Spinal cord (tissue), 10 donors: ENCODE data around the gene SIX2. TPM values are rescaled to one million over a fixed set of nuclear protein-coding genes. Genes with fewer than 3 reads are reported as not detected.

Experiments used
- DNase-seq, 6 donors: peaks; one replicate each; pipeline versions ENCODE4 v3.0.0 to v3.0.0-alpha.2; 2013 to 2015; ENCODE audit warnings: low spot score in 6 of 6, low read depth in 4 of 6
- H3K27ac ChIP-seq: one replicate; pipeline ENCODE4 v1.5.1; 2013; ENCODE audit warnings: low read depth, low read length, control low read depth
- H3K27me3 ChIP-seq: one replicate; pipeline ENCODE4 v1.6.1; 2013; ENCODE audit warnings: low read length; ENCODE audit not compliant: control insufficient read depth, insufficient read depth
- H3K36me3 ChIP-seq: one replicate; pipeline ENCODE4 v1.6.1; 2013; ENCODE audit warnings: low read length; ENCODE audit not compliant: control insufficient read depth, insufficient read depth
- H3K4me1 ChIP-seq: one replicate; pipeline ENCODE4 v1.6.1; 2013; ENCODE audit warnings: low read length; ENCODE audit not compliant: control insufficient read depth, insufficient read depth
- H3K4me3 ChIP-seq: one replicate; pipeline ENCODE4 v1.5.1; 2013; ENCODE audit warnings: low read depth, low read length, control low read depth
- H3K9me3 ChIP-seq: one replicate; pipeline ENCODE4 v1.6.1; 2013; ENCODE audit warnings: low read length; ENCODE audit not compliant: control insufficient read depth, insufficient read depth
- WGBS: methylation state at CpG from one replicate; pipeline ENCODE4 v1.1.5; 2013; ENCODE audit warnings: missing lambda C conversion rate; ENCODE audit not compliant: insufficient coverage; 5-methylcytosine and 5-hydroxymethylcytosine counted together
- polyA plus RNA-seq, 2 donors: library from polyadenylated mRNA; unstranded; fragments of 120-200 nt; gene quantifications; one replicate each; pipeline ENCODE4 v1.2.1, GENCODE V29; 2013; ENCODE audit not compliant: insufficient read length in 2 of 2
- total RNA-seq, 2 donors: library from RNA; depleted of rRNA in 1 of 2; stranded (reverse); fragments of 120-200 nt in 1 of 2; fragments of >200 nt in 1 of 2; gene quantifications; one replicate each; pipeline versions ENCODE4 v1.2.3 to v1.2.4, GENCODE V29; 2013 to 2014
- donor health status: healthy.

SIX2 gene
- total and polyA plus RNA-seq, 4 donors = 0.16 to 5.5 (median 0.90) TPM

GRCh38 chr2:44974064-44974715, 35.1 kb downstream of the SIX2 start:
- Histone ChIP-seq H3K4me3 (no peak overlapping the region), H3K4me1 (peaks cover 4% of the 10 kb centered on the region), H3K9me3 (no peaks in the 10 kb centered on the region), H3K36me3 (no peaks in the 10 kb centered on the region), H3K27me3 (no peaks in the 10 kb centered on the region), H3K27ac (no peak overlapping the region)
- peak in 1 of 6 donors; percentile 12 for DNase-seq
- WGBS = 51% methylated on average over 4 of the region's 6 CpGs

DNA sequence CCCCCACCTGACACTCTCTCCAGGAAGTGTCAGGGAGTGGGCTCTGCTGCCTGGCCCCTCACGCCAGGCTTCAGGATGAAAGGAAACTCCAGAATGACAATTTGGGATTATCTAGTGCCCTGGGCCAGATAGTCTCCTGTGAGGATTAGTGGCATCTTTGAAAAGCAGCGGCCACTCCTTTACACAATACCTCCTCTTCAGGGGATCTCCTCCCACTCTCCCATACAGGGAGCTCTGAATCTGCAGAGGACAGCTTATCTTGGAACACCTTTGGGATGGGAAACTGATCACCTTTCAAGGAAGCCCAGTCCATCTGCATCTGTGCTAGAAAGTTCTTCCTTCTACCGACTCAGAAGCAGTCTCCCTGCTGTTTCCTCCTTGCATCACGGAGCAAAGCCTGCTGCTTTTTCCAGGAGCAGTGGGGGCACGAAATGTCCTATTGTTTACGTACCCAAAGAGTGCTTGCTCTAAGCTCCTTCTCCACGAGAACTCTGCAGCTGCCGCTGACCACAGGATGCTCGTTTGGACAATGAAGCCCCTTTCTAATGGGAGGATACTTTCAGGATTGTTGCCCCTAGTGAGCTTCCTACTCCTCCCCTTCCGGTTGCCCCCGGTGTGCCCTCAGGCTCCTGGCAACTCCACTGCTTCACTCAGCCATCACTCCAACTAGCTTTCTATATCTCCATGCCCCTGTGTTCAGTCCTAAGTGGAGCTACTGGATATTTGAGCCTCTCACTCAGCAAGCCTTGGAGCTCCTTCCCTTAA, 36.3 kb downstream of the SIX2 start:
- Histone ChIP-seq H3K4me1 (peaks cover 4% of the 10 kb centered on the region), H3K36me3 (no peaks in the 10 kb centered on the region), H3K27ac (no peak overlapping the region), H3K4me3 (no peak overlapping the region), H3K27me3 (no peaks in the 10 kb centered on the region), H3K9me3 (no peaks in the 10 kb centered on the region)
- WGBS = 12% methylated on average over 9 of the region's 11 CpGs
- DNase-seq = no peak

GRCh38 chr2:44970846-44971450, 38.3 kb downstream of the SIX2 start:
- H3K27me3 ChIP-seq = no peaks in the 10 kb centered on the region
- H3K9me3 ChIP-seq = no peaks in the 10 kb centered on the region
- no peak overlapping the region for H3K4me3 ChIP-seq
- H3K36me3 ChIP-seq = no peaks in the 10 kb centered on the region
- no peak for DNase-seq
- peaks cover 4% of the 10 kb centered on the region for H3K4me1 ChIP-seq
- no peak overlapping the region for H3K27ac ChIP-seq
- 85% methylated on average over 12 of the region's 15 CpGs for WGBS

- Histone ChIP-seq H3K9me3 (no peaks in the 10 kb centered on the region), H3K27ac (no peak overlapping the region), H3K27me3 (no peaks in the 10 kb centered on the region), H3K4me3 (no peak overlapping the region), H3K4me1 (peaks cover 5% of the 10 kb centered on the region), H3K36me3 (no peaks in the 10 kb centered on the region)
- DNase-seq = no peak
- WGBS = 82% methylated on average over 4 of the region's 4 CpGs
Observed at GRCh38 chr2:44969936-44970335, 39.3 kb downstream of the SIX2 start.

GRCh38 chr2:44967727-44968432, 41.4 kb downstream of the SIX2 start:
- WGBS = 94% methylated on average over 4 of the region's 5 CpGs
- Histone ChIP-seq H3K27me3 (no peaks in the 10 kb centered on the region), H3K27ac (no peak overlapping the region), H3K36me3 (no peaks in the 10 kb centered on the region), H3K4me3 (no peak overlapping the region), H3K9me3 (no peaks in the 10 kb centered on the region), H3K4me1 (peaks cover 4% of the 10 kb centered on the region)
- no peak for DNase-seq

- DNase-seq = no peak
- WGBS = 60% methylated on average over 1 of the region's 6 CpGs
- H3K27me3 ChIP-seq = no peaks in the 10 kb centered on the region
Observed at GRCh38 chr2:44967056-44967455, 42.2 kb downstream of the SIX2 start.

GRCh38 chr2:44965684-44966083, 43.6 kb downstream of the SIX2 start:
- H3K4me1 ChIP-seq = peaks cover 4% of the 10 kb centered on the region
- WGBS = no CpG with 5 or more reads among the region's 2 CpGs
- no peak overlapping the region for H3K4me3 ChIP-seq
- H3K36me3 ChIP-seq = no peaks in the 10 kb centered on the region
- H3K27ac ChIP-seq = no peak overlapping the region
- no peaks in the 10 kb centered on the region for H3K9me3 ChIP-seq
- DNase-seq = no peak
- H3K27me3 ChIP-seq = no peaks in the 10 kb centered on the region

More at GRCh38 chr2:44967056-44967455, 42.2 kb downstream of the SIX2 start:
- Histone ChIP-seq H3K4me3 (no peak overlapping the region), H3K9me3 (no peaks in the 10 kb centered on the region), H3K36me3 (no peaks in the 10 kb centered on the region), H3K4me1 (peaks cover 4% of the 10 kb centered on the region), H3K27ac (no peak overlapping the region)

- no peaks in the 10 kb centered on the region for H3K36me3 ChIP-seq
- H3K4me3 ChIP-seq = no peak overlapping the region
- WGBS = 9% methylated on average over 5 of the region's 16 CpGs
- H3K27ac ChIP-seq = no peak overlapping the region
- peak in 2 of 6 donors; percentile 42 to 79 for DNase-seq
- H3K9me3 ChIP-seq = no peaks in the 10 kb centered on the region
- H3K27me3 ChIP-seq = no peaks in the 10 kb centered on the region
- H3K4me1 ChIP-seq = peaks cover 4% of the 10 kb centered on the region
Observed at GRCh38 chr2:44964752-44965236, 44.5 kb downstream of the SIX2 start.

DNA sequence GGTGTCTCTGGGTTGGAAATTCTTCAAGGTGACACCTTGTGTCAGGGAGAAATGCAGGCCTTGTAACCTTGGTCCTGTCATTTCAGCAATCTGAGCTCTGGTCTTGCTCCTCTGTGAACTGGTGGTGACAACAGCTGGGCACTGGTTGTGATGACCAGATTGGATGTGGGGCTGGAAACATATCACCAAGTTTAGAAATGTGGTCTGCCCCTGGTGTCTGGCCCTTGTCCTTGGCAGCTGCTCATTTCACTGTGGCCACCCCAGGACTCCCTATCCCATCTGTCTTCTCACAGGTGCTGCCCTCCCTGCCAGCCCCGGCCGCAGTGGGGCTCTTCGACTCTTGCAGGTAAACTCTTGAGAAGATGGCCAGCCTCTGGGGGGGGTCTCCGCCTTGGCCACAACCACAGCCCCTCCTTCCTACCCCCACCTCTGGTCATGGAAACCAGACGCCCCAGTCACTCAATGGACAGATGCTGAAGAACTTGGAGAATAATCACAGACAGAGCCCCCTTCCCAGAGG, 47.0 kb downstream of the SIX2 start:
- Histone ChIP-seq H3K27me3 (peaks cover 8% of the 10 kb centered on the region), H3K36me3 (no peaks in the 10 kb centered on the region), H3K4me1 (peaks cover 4% of the 10 kb centered on the region), H3K4me3 (no peak overlapping the region), H3K27ac (no peak overlapping the region), H3K9me3 (no peaks in the 10 kb centered on the region)
- no peak for DNase-seq
- WGBS = 83% methylated on average over 5 of the region's 5 CpGs
